Dedifferentiated amniotic fluid mesenchymal stem cell (primary cell): ENCODE measurements around the gene YKT6.

Experiments
- DNase-seq: peaks from one replicate; pipeline ENCODE4 v3.0.0-alpha.2; 2016; ENCODE audit errors: extremely low spot score

Gene YKT6

DNA sequence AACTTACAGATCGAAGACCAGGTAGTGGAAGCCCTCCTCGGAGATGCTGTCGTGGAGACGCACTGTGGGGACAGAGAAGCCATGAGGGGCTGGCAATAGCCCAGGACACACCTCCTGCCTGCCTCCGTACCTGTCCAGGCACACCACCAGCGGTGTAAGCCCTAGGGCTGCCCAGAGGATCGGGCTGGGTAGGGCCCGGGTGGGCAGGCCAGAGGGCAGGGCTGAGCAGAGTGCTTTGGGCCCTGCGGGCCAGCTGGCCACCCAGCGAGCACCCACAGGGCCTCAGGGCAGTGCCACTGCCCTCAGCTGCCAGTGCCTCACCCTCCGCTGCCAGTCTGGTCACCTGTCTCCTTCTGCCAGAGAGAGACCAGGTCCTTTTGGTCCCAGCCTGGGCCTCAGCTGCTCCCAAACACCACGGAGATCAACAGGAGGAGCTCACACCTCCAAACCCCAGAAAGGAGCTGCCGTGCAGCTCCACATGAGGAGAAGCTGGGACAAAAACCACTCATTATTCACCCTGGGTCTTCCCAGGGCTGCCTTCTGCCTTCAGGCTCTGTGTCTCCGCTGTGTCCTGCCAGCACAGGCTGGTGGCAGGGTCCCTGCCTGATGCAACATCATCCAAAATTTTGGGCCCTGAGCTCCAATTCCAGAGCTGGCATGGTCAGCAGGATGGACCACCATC is 58.2 kb downstream of the YKT6 start:
- no peak for DNase-seq

- DNase-seq = peak; percentile 45
Measured at GRCh38 chr7:44259547-44260457, 59.0 kb downstream of the YKT6 start.

- no peak for DNase-seq
Measured at GRCh38 chr7:44261240-44261639, 60.5 kb downstream of the YKT6 start.

- DNase-seq = no peak
Measured at GRCh38 chr7:44262031-44262430, 61.3 kb downstream of the YKT6 start.

DNA sequence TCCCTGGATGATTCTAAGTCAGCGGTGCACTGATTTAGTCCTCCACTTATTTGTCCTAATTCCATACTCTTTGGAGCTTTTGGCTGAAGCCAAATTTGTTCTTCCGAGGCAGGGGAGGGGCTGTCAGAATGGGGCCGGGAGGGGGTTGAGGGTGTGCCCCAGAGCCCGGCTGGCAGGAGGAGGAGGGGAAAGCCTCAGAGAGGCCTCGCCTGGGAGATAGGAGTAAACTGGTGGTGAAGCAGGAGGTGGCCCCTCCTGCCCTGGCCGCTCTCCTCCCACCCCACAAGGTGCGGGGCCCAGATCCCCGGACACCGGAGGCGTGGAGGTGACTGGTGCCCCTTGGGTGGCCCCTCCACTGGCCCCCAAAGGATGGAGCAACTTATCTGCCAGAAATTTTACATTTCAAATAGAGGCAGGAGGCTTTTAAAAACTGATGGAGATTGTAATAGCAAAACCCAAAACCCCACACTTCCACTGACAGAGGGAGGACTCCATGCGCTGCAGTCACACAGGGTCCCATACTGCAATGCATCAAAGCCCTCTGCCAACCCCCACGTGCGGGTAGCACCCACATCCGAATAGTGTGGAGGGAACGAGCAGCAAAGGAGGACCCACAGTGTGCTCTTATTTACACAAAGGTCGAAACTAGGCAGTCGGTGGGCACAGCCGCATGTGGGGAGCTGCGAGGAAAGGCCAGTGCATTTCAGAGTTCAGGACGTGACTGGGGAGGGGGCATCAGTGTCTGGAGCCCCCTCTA is 62.7 kb downstream of the YKT6 start:
- DNase-seq = no peak
